Parathyroid adenoma (tissue), 2 donors: Measurements from ENCODE around the gene GABRR3.
"Not testable (repeated sequence)": the region's sequence is repeated elsewhere in the genome, so short reads cannot be mapped to it uniquely, and the experiment has no call there.

Experiments used
- H2AFZ ChIP-seq: fragments of 300-600 bp; sonication (generic); one replicate; pipeline ENCODE4 v1.7.0; 2017; ENCODE audit warnings: antibody characterized with exemption, mild to moderate bottlenecking
- H3K27ac ChIP-seq: fragments of 300-600 bp; sonication (generic); one replicate; pipeline ENCODE4 v1.7.0; 2017
- H3K27me3 ChIP-seq: fragments of 300-600 bp; sonication (generic); one replicate; pipeline ENCODE4 v1.7.0; 2017; ENCODE audit warnings: low read length; ENCODE audit not compliant: control insufficient read depth, insufficient read depth
- H3K36me3 ChIP-seq: fragments of 300-600 bp; sonication (generic); one replicate; pipeline ENCODE4 v1.7.0; 2017; ENCODE audit warnings: low read length; ENCODE audit not compliant: control insufficient read depth, insufficient read depth
- H3K4me1 ChIP-seq: fragments of 300-600 bp; sonication (generic); one replicate; pipeline ENCODE4 v1.7.0; 2017; ENCODE audit warnings: control low read depth
- H3K4me2 ChIP-seq: fragments of 300-600 bp; sonication (generic); one replicate; pipeline ENCODE4 v1.7.0; 2017; ENCODE audit warnings: low read length
- H3K4me3 ChIP-seq: fragments of 300-600 bp; sonication (generic); one replicate; pipeline ENCODE4 v1.7.0; 2017; ENCODE audit warnings: low read depth, low read length
- H3K79me2 ChIP-seq: fragments of 300-600 bp; sonication (generic); one replicate; pipeline ENCODE4 v1.7.0; 2017; ENCODE audit warnings: control low read depth
- H3K9ac ChIP-seq: fragments of 300-600 bp; sonication (generic); one replicate; pipeline ENCODE4 v1.7.0; 2017; ENCODE audit warnings: mild to moderate bottlenecking
- H3K9me3 ChIP-seq: fragments of 300-600 bp; sonication (generic); one replicate; pipeline ENCODE4 v1.7.0; 2017; ENCODE audit warnings: low read length; ENCODE audit not compliant: control insufficient read depth
- TF ChIP-seq, protein P1 (sequence below): fragments of 300-600 bp; sonication (generic); IDR thresholded peaks from one replicate; pipeline ENCODE4 v1.7.0; 2017; ENCODE audit warnings: antibody characterized with exemption, mild to moderate bottlenecking
- donor health status: primary hyperparathyroidism.

The GABRR3 gene

DNA sequence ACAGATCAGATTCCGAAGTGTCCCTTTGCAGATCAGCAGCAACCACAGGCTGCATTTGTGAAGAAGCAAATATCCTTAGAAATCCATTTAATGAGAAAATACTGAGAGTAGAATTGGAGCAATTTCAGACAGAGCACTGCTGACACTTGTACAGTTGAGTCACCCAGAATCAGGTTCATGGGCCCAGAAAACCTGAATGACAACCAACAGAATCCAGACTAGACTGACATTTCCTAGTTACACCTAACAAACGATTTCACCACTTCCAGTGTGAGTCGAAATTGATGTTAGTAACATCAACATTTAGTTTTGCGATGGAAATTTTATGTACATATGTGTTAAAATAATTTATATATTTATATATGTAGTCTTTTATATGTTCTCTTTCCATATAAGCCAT lies 16.8 kb downstream of the GABRR3 start:
- Histone ChIP-seq H3K27me3 (no peaks in the 10 kb centered on the region), H2AFZ (no peak overlapping the region), H3K9me3 (no peaks in the 10 kb centered on the region), H3K79me2 (no peaks in the 10 kb centered on the region), H3K4me2 (no peak overlapping the region), H3K36me3 (no peaks in the 10 kb centered on the region), H3K9ac (no peak overlapping the region), H3K27ac (no peak overlapping the region), H3K4me3 (no peak overlapping the region), H3K4me1 (no peaks in the 10 kb centered on the region)
- TF ChIP-seq, protein P1, sequence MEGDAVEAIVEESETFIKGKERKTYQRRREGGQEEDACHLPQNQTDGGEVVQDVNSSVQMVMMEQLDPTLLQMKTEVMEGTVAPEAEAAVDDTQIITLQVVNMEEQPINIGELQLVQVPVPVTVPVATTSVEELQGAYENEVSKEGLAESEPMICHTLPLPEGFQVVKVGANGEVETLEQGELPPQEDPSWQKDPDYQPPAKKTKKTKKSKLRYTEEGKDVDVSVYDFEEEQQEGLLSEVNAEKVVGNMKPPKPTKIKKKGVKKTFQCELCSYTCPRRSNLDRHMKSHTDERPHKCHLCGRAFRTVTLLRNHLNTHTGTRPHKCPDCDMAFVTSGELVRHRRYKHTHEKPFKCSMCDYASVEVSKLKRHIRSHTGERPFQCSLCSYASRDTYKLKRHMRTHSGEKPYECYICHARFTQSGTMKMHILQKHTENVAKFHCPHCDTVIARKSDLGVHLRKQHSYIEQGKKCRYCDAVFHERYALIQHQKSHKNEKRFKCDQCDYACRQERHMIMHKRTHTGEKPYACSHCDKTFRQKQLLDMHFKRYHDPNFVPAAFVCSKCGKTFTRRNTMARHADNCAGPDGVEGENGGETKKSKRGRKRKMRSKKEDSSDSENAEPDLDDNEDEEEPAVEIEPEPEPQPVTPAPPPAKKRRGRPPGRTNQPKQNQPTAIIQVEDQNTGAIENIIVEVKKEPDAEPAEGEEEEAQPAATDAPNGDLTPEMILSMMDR, result no peak

DNA sequence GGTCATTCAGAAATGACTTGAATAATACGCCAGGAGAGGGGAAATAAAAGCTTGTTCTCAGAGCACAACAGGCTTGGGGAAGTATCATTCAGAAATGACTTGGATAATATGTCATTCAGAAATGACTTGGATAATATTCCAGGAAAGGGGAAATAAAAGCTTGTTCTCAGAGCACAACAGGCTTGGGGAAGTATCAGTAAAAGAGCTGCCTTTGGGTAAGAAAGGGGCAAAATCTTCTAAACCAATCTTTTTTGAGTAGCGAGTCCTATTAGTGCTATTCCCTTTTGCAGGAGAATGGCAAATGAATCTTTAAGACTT lies 20.9 kb downstream of the GABRR3 start:
- Histone ChIP-seq H3K9ac (no peak overlapping the region), H2AFZ (no peak overlapping the region), H3K4me2 (no peak overlapping the region), H3K4me3 (no peak overlapping the region), H3K27me3 (no peaks in the 10 kb centered on the region), H3K27ac (no peak overlapping the region), H3K9me3 (no peaks in the 10 kb centered on the region), H3K36me3 (no peaks in the 10 kb centered on the region), H3K4me1 (no peaks in the 10 kb centered on the region), H3K79me2 (no peaks in the 10 kb centered on the region)
- TF ChIP-seq, protein P1, result no peak

DNA sequence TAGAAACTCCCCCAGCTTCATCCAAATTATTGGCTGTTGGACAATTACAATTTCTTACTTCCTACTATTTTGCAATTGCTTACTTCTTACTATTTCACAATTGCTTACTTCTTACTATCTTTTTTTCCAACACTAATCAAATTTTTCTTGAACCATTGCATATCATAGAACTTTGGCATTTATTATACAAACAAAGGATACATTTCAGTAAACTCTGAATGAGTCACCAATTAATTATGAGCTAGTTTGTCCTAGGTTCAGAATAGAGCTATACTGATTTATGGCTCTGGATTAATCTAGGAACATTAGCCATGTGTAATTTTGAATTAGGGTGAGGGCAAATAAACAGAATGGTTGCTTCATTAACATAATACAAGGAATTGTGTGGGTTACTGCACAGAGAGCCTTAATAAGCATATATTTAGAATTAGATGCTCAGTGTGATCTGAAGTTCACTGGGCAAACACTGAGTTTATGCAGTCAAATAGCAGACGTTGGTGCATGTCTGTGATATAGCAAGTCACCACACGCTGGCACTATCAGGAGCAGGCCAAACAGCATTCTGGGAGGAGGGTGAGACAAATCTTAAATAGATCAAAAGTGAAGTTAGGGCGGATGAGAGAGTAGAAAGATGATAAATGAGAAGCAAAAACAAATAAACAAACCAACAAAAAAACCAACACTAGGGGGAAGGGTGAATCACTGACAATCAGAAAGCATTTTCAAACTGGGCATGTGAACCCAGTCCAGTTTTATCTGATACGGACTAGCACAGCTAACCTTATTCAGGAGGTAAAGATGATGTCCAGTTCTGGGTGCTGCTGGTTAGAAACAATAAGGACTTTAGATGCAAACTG lies 21.5 kb downstream of the GABRR3 start:
- Histone ChIP-seq H3K27me3 (no peaks in the 10 kb centered on the region), H3K4me2 (no peak overlapping the region), H3K27ac (no peak overlapping the region), H3K36me3 (no peaks in the 10 kb centered on the region), H2AFZ (no peak overlapping the region), H3K4me1 (no peaks in the 10 kb centered on the region), H3K9me3 (no peaks in the 10 kb centered on the region), H3K79me2 (no peaks in the 10 kb centered on the region), H3K4me3 (no peak overlapping the region), H3K9ac (no peak overlapping the region)
- TF ChIP-seq, protein P1, result no peak

DNA sequence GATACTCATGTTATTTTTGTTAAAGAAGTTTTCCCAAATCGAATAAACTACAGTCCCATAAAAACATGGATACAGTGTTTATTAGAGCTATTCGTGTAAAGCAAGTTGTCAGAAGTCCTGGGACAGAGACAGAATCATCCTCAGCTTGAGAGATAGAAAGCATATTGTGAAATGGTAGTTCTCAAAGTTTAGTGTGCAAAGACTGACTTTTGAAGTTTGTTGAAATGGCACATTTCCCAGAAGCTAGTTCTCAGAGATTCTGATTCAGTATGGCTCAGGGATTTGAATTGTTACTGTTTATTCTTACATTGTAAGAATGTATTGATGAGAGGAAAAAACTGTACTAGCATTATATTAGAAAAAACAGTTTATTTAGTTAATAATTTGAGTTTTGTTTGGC lies 22.1 kb downstream of the GABRR3 start:
- Histone ChIP-seq H2AFZ (no peak overlapping the region), H3K4me1 (no peaks in the 10 kb centered on the region), H3K27ac (no peak overlapping the region), H3K27me3 (no peaks in the 10 kb centered on the region), H3K4me2 (no peak overlapping the region), H3K9ac (no peak overlapping the region), H3K79me2 (no peaks in the 10 kb centered on the region), H3K4me3 (no peak overlapping the region), H3K36me3 (no peaks in the 10 kb centered on the region), H3K9me3 (no peaks in the 10 kb centered on the region)
- TF ChIP-seq, protein P1, result no peak

DNA sequence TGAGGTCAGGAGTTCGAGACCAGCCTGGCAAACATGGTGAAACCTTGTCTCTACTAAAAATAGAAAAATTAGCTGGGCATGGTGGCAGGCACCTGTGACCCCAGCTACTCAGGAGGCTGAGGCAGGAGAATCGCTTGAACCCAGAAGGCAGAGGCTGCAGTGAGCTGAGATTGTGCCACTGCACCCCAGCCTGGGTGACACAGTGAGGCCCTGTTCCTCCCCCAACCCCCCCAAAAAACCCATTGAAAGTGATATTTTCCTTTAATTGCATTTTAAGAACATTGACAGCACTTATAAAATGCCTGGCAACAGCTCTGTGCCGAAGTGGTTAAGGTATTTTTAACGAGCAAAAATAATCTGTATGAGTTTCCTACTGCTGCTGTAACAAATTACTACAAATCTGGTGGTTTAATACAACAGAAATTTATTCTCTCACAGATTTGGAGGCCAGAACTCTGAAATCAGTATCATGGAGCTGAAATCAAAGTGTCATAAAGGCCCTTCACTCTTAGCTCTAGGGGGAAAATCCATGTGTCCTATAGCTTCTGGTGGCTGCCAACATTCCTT lies 24.1 kb downstream of the GABRR3 start:
- not testable (repeated sequence) for H3K27me3 ChIP-seq, H3K9me3 ChIP-seq, H3K9ac ChIP-seq

More for the DNA sequence above, 24.1 kb downstream of the GABRR3 start:
- H3K4me1 ChIP-seq, H3K4me2 ChIP-seq, H2AFZ ChIP-seq, H3K36me3 ChIP-seq, H3K4me3 ChIP-seq, H3K27ac ChIP-seq, H3K79me2 ChIP-seq: not testable (repeated sequence)
